ENCODE measurements around the gene RAB3D.
"Not testable (repeated sequence)": the region's sequence is repeated elsewhere in the genome, so short reads cannot be mapped to it uniquely, and the experiment has no call there.

RAB3D gene

DNA sequence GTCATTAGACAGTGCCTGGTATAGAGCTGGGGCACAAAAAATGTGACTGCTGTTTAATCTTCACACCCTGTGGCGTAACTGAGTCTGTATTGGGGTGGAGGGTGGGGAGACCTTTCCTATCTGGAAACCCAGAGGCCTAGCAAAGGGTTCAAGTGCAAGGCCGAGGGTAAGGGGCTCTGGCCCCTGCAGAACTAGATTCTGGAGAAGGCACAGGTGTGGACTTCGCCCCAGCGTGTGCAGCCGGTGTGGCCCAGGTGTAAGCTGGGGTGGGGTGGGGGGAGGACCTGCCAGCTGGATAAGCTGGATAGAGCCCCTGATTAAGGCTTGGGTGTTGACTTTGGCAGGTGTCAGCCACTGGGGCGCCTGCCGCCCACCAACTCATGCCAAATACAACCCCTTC lies 1.3 kb downstream of the RAB3D start:
- DNase-seq: no peak

DNA sequence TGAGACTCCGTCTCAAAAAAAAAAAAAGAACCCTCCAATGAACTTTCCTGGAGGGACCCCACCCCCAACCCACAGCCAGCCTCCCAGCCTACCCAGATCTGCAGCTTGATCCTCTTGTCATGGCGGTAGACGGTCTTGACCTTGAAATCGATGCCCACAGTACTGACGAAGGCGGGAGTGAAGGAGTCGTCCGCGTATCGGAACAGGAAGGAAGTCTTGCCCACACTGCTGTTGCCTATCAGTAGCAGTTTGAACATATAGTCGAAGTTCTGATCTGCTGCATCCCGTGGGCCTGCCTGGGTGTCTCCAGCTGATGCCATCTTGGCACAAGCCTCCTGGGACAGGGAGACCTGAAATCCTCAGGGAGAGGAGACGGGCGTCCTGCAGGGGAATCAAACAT lies 2.4 kb downstream of the RAB3D start:
- no peak for DNase-seq

DNA sequence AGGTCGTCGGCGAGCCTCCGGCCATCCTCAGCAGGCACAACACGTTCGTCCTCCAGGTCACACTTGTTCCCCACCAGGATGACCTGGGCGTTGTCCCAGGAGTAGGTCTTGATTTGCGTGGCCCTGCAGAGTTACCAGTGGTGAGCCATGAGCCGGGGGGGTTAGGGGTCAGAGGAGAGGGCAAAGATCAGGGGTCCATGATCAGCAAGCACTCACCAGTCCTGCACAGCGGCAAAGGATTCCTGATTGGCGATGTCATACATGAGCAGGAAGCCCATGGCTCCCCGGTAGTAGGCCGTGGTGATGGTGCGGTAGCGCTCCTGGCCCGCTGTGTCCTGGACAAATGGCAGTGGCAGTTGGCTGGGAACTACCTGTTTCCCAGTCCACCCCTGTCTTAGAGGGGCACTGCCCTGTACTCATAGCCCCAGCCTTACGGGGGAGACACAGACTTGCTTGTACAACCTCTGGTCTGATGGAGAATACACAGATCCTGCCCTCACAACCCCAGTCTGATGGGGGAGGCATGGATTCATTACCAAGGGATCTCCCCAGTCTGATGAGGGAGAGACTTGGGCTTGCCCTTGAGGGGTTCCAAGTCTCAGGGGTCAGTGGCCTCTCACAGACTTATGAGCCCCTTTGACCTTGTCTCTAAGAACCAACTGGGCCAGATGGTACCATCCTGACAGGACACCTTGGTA lies 3.9 kb downstream of the RAB3D start:
- no peak for DNase-seq

DNA sequence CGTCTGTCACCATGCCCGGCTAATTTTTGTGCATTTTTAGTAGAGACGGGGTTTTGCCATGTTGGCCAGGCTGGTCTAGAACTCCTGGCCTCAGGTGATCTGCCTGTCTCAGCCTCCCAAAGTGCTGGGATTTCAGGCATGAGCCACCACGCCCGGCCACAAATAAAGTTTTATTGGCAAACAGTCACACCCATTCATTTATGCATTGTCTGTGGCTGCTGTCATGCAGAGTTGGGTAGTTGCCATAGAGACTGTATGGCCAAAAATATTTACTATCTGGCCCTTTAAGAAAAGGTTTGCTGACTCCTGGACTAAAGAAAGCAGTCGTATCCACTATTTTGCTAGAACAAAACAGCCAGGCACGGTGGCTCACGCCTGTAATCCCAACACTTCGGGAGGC lies 5.6 kb downstream of the RAB3D start:
- not testable (repeated sequence) for DNase-seq

DNA sequence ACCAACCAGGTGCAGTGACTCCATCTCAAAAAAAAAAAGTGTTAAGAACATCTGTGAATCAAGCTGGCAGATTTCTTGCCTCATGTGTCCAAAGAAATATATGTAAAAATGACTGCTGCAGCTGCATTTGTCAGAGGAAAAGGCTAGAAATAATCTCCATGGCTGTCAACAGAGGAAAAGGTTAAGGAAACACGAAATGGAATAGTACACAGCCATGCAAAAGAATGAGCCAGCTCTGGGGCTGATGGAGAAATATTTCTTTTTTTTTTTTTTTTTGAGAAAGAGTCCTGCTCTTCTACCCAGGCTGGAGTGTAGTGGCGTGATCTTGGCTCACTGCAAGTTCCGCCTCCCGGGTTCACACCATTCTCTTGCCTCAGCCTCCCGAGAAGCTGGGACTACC lies 6.6 kb downstream of the RAB3D start:
- DNase-seq: no peak

DNA sequence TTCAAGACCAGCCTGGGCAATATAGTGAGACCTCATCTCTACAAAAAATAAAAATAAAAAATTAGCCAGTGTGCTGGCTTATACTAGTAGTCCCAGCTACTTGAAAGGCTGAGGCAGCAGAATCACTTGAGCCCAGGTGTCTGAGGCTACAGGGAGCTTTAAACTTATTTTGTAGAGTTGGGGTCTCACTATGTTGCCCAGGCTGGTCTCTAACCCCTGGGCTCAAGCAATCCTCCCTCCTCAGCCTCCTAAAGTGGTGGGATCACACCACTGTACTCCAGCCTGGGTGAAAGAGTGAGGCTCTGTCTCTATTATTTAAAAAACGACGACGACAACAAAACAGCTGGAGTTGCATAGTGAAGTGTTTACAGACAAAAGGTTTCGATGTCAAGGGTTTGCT lies 8.0 kb downstream of the RAB3D start:
- no peak for DNase-seq

DNA sequence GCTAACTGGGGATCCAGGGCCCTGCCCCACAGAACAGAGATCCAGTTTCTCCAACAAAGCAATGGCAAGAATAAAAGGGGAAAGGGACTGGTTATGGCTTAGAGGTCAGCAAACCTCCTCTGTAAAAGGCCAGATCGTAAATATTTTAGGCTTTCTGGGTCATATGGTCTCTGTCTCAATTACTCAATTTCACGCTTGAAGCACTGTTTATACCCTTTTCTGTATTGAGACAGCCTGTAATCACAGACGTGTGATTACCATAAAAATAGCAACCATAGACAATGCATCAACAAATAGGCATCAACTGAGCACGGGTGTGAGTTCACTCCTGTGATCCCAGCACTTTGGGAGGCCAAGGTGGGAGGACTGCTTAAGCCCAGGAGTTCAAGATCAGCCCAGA lies 9.3 kb downstream of the RAB3D start:
- DNase-seq: no peak

DNA sequence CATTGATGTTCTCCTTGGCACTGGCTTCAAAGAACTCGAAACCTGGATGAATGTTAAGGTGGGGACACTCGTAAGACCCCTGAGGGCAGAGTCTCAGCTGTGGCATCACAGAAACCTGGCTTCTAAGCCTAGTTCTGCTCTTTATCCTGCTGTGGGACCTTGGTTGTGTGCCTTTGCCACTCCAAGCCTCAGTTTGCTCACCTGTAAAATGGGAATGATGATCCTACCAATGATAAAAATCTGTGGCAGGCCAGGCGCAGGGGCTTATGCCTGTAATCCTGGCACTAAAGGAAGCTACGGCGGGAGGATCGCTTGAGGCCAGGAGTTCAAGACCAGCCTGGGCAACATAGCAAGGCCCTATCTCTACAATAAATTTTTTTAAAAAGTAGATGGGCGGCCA lies 13.9 kb downstream of the RAB3D start:
- DNase-seq: no peak

DNA sequence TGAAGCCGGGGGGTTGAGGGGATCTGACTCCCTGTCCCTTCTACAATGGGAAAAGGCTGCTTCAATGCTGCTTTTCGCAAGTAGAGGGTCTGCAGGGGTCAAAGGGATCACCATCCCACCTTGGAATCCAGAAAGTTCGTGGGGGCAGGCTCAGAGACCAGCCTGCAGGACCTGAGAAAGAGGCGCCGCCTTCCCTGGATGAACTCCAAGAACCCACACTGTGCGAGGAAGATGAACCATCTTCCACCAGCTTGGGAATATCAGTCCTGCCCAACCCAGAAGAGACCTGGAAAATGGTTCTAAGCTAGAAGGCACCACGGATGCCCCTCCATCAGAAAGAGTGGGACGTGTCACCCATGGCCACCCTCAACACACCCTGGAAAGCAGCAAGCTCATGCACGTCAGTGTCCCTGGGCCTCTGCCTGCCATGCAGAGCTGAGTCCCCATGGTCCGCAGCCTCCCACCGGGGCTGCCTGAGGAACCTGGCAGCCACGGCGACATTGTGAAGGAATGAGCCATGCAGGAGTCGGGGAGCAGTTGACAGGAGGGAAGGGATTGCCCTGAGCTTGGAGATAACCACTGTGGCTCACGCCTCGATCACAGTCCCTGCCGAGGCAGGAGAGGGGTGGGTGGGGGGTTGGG lies 14.6 kb downstream of the RAB3D start:
- DNase-seq: no peak

DNA sequence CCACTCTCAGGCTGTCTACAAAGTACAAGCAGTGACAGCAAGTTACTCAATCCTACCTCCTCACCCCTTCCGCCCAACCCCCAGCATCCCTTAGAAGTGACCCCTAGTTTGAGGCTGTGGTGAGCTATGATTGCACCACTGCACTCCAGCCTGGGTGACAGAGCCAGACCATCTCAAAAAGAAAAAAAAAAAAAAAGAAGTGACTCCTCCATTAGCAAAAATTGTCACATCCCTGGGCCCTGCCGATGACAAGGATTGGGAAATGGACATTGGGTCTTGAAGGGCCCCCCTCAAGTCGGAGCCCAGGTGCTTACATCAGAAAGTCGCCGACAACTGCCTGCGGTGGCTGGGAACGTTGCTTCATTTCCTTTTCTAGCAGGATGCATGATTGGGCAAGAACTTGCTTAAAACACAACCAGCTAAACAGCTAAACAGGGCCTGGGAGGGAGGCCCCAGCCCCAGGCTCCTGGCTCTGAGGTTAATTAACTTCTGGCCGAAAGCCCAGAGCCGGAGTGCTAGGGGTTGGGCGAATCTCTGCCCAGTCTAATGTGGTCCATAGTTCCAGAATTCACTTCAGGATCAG lies 15.3 kb downstream of the RAB3D start:
- DNase-seq: peak; percentile 55 to 82

DNA sequence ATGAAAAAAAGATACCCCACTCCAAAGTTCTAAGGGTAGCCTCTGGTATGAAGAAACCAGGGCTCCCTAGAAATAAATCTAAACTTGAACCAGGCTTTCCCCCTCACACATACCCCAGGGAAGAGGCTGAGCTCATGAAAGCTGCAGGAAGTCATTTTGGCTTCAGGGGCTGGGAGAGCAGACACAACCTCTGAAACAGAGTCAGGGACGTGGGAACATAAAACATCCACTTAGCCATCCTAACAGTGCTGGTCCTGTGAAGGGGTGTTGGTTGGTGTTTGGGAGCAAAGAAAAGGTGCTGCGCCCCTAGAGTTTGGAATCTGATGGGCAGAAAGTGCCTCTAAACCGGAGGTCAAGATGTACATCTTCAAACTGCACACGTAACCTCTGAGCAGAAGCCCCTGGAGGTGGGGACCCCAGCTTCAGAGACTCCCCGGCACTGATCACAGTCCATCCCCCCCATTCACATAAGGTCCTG lies 15.8 kb downstream of the RAB3D start:
- no peak for DNase-seq

DNA sequence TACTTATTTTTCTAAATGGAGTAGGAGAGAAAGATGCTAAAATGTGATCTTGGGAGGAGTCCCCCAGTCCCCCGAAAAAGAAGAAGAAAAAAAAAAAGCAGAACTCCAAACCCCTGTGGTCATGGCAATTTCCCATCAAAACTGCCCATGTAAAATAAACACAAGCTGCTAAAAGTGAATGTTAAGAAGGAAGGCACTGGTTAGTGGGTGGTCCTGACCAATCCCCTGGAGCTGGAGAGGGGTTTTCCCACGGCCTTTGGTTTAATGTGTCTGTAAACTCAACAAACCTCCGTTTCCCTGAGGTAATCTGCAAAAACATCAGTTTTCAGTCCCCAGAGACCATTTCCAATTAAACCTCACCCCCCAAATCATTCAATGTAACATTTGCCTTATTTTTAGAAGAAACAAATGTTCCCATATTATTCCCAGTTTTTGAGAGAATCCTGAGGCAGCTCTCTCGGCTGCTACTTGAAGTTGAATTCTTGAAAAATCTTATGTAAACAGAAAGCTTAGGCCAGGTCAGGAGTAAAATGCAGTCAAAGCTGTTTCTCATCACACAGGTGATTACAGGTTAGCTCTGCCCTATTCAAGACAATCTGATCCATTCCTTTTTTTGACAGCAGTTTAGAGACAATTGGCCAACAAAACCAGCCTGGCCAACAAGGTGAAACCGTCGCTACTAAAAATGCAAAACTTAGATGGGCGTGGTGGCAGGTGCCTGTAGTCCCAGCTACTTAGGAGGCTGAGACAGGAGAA lies 17.0 kb downstream of the RAB3D start:
- DNase-seq: no peak

DNA sequence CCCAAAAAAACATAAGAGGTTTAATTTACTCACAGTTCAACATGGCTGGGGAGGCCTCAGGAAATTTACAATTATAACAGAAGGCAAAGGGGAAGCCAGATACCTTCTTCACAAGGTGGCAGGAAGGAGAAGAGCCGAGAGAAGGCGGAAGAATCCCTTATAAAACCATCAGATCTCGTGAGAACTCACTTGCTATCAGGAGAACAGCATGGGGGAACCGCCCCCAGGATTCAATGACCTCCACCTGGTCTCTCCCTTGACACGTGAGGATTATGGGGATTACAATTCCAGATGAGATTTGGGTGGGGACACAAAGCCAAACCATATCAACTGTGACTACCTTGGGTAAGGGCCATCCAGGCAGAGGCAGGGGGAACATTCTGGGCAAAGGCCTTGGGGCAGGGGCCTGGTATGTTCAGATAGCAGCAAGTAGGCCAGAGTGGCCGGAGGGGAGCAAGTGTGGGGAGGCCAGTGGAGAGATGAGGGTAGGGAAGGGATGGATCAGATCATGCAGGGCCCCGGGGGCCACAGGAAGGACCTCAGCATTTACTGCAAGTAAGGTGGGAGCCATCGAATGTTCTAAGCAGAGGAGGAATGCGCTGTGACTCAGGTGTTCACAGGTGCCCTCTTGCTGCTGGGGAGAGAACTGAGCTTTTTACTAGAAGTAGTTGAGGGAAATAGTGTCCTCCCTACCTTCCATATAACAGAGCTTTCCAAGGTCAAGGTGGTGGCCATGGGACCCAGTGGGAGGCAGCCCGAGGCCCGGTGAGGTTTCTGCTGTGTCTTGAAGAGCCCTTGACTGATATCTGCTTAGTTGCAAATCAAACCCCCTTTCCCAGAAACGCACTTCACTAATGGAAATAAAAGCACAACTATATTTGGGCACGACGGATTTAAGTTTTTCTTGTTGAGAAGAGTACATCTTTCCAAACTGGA lies 18.0 kb downstream of the RAB3D start:
- no peak for DNase-seq

DNA sequence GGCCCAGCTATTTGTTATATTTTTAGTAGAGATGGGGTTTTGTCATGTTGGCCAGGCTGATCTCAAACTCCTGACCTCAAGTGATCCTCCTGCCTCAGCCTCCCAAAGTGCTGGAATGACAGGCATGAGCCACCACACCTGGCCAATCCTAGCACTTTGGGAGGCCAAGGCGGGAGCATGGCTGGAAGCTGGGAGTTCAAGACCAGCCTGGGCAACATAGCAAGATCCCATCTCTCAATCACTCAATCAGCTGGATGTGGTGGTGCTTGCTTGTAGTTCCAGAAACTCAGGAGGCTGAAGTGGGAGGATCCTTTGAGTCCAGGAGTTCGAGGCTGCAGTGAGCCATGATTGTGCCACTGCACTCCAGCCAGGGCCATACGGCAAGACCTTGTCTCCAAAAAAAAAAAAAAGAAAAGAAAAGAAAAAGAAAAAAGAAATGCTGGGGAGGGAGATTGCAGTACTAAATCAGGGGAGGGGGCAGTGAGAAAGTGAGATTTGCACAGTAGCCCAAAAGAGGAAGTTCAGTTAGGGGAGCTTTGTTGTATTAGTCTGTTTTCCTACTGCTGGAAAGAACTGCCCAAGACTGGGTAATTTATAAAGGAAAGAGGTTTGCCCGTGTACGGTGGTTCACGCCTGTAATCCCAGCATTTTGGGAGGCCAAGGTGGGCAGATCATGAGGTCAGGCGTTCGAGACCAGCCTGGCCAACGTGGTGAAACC lies 19.0 kb downstream of the RAB3D start:
- DNase-seq: not testable (repeated sequence)

DNA sequence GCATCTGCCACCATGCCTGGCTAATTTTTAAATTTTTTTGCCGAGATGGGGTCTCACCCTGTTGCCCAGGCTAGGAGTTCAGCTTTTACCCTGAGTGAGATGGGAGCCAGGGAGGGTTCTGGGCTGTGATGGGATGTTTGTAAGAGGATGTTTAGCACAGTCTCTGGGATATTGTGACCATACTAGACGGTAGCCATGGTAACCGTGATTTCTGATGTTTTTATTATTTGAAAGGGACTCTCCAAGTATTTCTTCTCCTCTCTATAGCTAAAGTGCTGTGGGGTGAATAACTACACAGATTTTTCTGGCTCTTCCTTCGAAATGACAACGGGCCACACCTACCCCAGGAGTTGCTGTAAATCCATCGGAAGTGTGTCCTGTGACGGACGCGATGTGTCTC lies 33.1 kb downstream of the RAB3D start:
- no peak for DNase-seq

DNA sequence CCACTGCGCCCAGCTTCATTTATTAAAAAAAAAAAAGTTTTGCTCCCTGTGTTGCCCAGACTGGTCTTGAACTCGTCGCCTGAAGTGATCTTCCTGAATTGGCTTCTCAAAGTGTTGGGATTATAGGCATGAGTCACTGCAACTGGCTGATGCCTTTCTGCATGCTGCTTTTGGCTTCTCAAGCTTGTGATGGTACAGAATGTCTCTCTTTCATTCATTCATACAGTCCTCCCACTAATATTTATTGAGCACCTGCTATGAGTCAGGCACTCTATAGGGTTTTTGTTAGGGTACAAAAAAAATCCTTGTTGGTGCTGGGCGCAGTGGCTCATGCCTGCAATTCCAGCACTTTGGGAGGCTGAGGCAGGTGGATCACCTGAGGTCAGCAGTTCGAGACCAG lies 34.5 kb downstream of the RAB3D start:
- no peak for DNase-seq

DNA sequence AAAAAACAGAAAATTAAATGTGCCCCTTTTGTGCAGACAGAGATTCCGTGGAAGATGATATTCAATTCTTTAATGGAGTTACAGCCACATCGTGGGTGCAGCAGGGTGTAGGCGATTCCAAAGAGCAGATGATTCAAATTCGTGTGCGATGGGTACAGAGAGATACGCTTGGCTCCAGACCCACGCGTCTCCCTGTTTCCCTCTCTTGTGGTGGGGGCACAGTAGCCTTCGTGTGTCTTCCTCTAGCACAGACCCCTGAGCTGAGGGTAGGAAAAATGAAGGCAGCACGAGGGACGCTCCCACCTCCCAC lies 38.7 kb downstream of the RAB3D start:
- DNase-seq: no peak

DNA sequence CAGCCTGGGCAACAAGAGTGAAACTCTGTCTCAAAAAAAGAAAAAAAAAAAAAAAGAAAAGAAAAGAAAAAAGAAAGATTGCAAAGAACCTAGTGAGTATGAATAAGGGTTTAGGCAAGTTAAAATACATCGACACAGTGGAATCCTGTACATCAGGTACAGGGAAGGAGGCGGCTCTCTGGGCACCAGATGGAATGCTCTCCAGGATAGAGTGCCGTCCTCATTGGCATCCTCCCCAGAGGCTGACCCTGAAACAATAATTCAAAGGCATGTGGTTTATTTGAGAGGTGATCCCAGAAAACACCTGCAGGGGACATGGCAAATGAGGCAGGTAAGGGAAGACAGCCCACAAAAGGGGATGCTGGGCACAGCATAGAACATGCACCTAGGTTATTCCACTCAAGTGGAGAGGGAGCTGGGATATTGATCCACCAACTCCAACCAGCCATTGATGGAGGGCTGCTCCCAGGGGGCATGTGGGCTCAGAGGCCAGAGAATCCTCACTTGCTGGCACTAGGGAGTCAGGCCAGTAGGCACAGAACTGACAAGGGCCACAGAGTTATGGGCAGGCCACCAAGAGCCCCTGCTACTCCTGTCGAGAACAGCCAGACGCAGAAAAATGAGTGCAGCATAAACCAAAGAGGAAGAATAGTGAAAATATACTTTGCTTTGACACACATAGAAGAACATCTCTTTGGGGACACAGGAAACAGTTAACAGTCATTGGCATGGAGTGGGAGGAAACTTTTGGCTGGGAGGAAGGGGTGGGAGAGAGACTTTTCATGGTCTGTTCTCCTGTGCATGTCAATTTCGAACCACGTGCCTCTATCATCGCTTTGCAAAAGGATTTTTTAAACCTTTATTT lies 39.3 kb downstream of the RAB3D start:
- DNase-seq: no peak

DNA sequence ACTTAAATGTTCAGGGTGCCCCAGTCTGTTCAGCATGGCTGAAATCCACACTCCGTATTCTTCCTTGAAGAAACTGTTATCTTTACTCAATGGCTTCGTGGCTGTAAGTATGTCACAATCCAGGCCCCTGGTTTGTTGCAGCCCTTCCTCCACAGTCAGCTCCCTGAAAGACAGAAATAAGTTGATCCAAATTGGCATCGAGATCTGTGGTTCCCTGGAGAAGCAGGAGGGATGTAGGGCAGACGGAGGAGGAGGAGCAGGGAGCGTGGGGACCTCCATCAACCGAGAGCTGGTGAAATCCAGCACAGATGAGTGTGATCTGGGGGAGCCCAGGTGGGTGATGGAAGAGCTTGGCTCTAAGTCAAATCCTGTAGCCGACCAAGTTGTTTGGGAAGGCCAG lies 43.2 kb downstream of the RAB3D start:
- no peak for DNase-seq

DNA sequence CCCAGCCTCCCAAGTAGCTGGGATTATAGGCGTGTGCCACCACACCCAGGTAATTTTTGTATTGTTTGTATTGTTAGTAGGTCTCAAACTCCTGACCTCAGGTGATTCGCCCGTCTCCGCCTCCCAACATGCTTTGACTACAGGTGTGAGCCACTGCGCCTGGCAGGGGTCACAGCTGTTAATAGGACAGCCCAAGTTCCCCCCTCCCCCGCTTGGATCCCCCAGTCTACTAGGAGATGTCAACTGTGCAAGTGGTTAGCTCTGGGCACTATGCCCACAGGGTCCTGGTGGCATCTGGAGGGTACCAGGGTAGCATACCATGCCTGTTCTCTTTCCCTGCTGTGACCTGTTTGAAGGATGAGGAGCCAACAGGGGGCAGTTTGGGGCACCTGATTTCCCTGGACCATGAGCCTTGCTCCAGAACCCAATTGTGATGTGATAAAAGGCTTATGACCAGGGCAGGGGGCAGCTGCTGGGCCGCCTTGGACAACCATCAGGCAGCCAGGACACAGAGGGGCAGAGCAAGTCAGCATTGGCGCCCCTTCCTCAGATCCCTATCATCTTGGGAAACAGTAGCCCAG lies 43.7 kb downstream of the RAB3D start, which contains the start of gene TSPAN16:
TSS of gene TSPAN16 (plus strand) at position 496 of the 581 bp plus-strand sequence. CDS start 138 bp downstream, outside the sequence.
- peak in 1 of 2 experiments; percentile 13 for DNase-seq

All from NCI-H446 (cell line).